Activated CD8-positive, alpha-beta memory T cell treated with anti-CD3 and anti-CD28 coated beads, Interleukin-2, amount 10 ng/mL, durations not matched to agents 7 days and 5 days (primary cell): ENCODE measurements around the gene ERBB4. TPM values are rescaled to one million over a fixed set of nuclear protein-coding genes. Genes with fewer than 3 reads are reported as not detected.

Source experiments
- ATAC-seq: fragments of 150-1000 bp; cut with Tn5 transposase; one replicate; pipeline ENCODE4 v1.10.0; 2021; ENCODE audit warnings: moderate library complexity
- CTCF ChIA-PET: fragments of 350-600 bp; sonication (Branson Sonifier 250); formaldehyde crosslinking; loops from one replicate; lab custom pipeline; 2021; ENCODE audit warnings: antibody characterized with exemption; lab: Charles Lee
- DNase-seq: peaks from one replicate; pipeline ENCODE4 v3.0.0-alpha.2; 2020
- H3K27ac Mint-ChIP-seq: one replicate; pipeline ENCODE4 v1.8.0; 2021; ENCODE audit warnings: mild to moderate bottlenecking, mixed read lengths
- H3K27me3 Mint-ChIP-seq: one replicate; pipeline ENCODE4 v1.8.0; 2021; ENCODE audit warnings: mixed read lengths
- H3K36me3 Mint-ChIP-seq: one replicate; pipeline ENCODE4 v1.8.0; 2021; ENCODE audit warnings: mild to moderate bottlenecking, mixed read lengths
- H3K4me1 Mint-ChIP-seq: one replicate; pipeline ENCODE4 v1.8.0; 2021; ENCODE audit warnings: mixed read lengths
- H3K4me3 Mint-ChIP-seq: one replicate; pipeline ENCODE4 v1.8.0; 2021; ENCODE audit warnings: mild to moderate bottlenecking, moderate library complexity, mixed read lengths
- H3K9me3 Mint-ChIP-seq: one replicate; pipeline ENCODE4 v1.8.0; 2022; ENCODE audit warnings: low read depth, mixed read lengths
- total RNA-seq, 2 experiments: library from RNA; stranded (reverse); gene quantifications; one replicate each; pipeline ENCODE4 v1.2.3, GENCODE V29; 2021

The ERBB4 gene
- total RNA-seq, 2 experiments from 2014 or later, result not detected

- DNase-seq (no peak), ATAC-seq (no peak)
- Mint-ChIP-seq H3K36me3 (no peaks in the 10 kb centered on the region), H3K9me3 (no peaks in the 10 kb centered on the region), H3K4me1 (no peaks in the 10 kb centered on the region), H3K4me3 (no peak overlapping the region), H3K27ac (no peak overlapping the region), H3K27me3 (no peaks in the 10 kb centered on the region)
- CTCF ChIA-PET, result no interaction called here
These were observed 179.1 kb downstream of the ERBB4 start for GRCh38 chr2:212359425-212360067.

- no peaks in the 10 kb centered on the region for H3K36me3 Mint-ChIP-seq
- H3K9me3 Mint-ChIP-seq, result no peaks in the 10 kb centered on the region
- CTCF ChIA-PET, result no interaction called here
- ATAC-seq (no peak), DNase-seq (no peak)
- H3K27me3 Mint-ChIP-seq, result no peaks in the 10 kb centered on the region
- H3K4me3 Mint-ChIP-seq, result no peak overlapping the region
- no peak overlapping the region for H3K27ac Mint-ChIP-seq
- H3K4me1 Mint-ChIP-seq, result no peaks in the 10 kb centered on the region
These were observed 181.0 kb downstream of the ERBB4 start for GRCh38 chr2:212357606-212358005.

- no peak for DNase-seq
- no peak overlapping the region for H3K27ac Mint-ChIP-seq
- H3K4me3 Mint-ChIP-seq, result no peak overlapping the region
- no peaks in the 10 kb centered on the region for H3K27me3 Mint-ChIP-seq
- H3K36me3 Mint-ChIP-seq, result no peaks in the 10 kb centered on the region
- no peaks in the 10 kb centered on the region for H3K4me1 Mint-ChIP-seq
- CTCF ChIA-PET, result no interaction called here
- H3K9me3 Mint-ChIP-seq, result no peaks in the 10 kb centered on the region
- no peak for ATAC-seq
These were observed 184.2 kb downstream of the ERBB4 start for GRCh38 chr2:212354382-212354781.

- no peaks in the 10 kb centered on the region for H3K4me1 Mint-ChIP-seq
- H3K27ac Mint-ChIP-seq, result no peak overlapping the region
These were observed 190.1 kb downstream of the ERBB4 start for GRCh38 chr2:212348501-212348900.

GRCh38 chr2:212346865-212347264, 191.7 kb downstream of the ERBB4 start:
- Mint-ChIP-seq H3K36me3 (no peaks in the 10 kb centered on the region), H3K4me3 (no peak overlapping the region), H3K4me1 (no peaks in the 10 kb centered on the region), H3K27me3 (no peaks in the 10 kb centered on the region), H3K27ac (no peak overlapping the region), H3K9me3 (peaks cover 4% of the 10 kb centered on the region)
- DNase-seq (no peak), ATAC-seq (no peak)
- CTCF ChIA-PET, result no interaction called here

More at GRCh38 chr2:212348501-212348900, 190.1 kb downstream of the ERBB4 start:
- ATAC-seq (no peak), DNase-seq (no peak)
- H3K9me3 Mint-ChIP-seq, result peaks cover 4% of the 10 kb centered on the region
- H3K27me3 Mint-ChIP-seq, result no peaks in the 10 kb centered on the region
- H3K36me3 Mint-ChIP-seq, result no peaks in the 10 kb centered on the region
- CTCF ChIA-PET, result no interaction called here
- H3K4me3 Mint-ChIP-seq, result no peak overlapping the region

GRCh38 chr2:212345966-212346365, 192.6 kb downstream of the ERBB4 start:
- Mint-ChIP-seq H3K4me3 (no peak overlapping the region), H3K36me3 (no peaks in the 10 kb centered on the region), H3K4me1 (no peaks in the 10 kb centered on the region), H3K9me3 (peaks cover 4% of the 10 kb centered on the region), H3K27me3 (no peaks in the 10 kb centered on the region), H3K27ac (no peak overlapping the region)
- CTCF ChIA-PET, result interaction anchor here (1.0 to 1.5 kb wide), 2 partner anchors 9 to 139 kb away, joined by 3 to 5 read pairs; no protein-coding TSS in a partner anchor
- DNase-seq (no peak), ATAC-seq (no peak)

GRCh38 chr2:212344131-212344530, 194.5 kb downstream of the ERBB4 start:
- H3K36me3 Mint-ChIP-seq, result no peaks in the 10 kb centered on the region
- peaks cover 4% of the 10 kb centered on the region for H3K9me3 Mint-ChIP-seq
- CTCF ChIA-PET, result no interaction called here
- no peak overlapping the region for H3K4me3 Mint-ChIP-seq
- no peaks in the 10 kb centered on the region for H3K4me1 Mint-ChIP-seq
- ATAC-seq, result no peak
- no peak overlapping the region for H3K27ac Mint-ChIP-seq
- H3K27me3 Mint-ChIP-seq, result no peaks in the 10 kb centered on the region
- no peak for DNase-seq

- H3K9me3 Mint-ChIP-seq, result peaks cover 4% of the 10 kb centered on the region
- H3K4me1 Mint-ChIP-seq, result no peaks in the 10 kb centered on the region
- ATAC-seq (no peak), DNase-seq (no peak)
- H3K4me3 Mint-ChIP-seq, result no peak overlapping the region
- CTCF ChIA-PET, result no interaction called here
- H3K27ac Mint-ChIP-seq, result no peak overlapping the region
- no peaks in the 10 kb centered on the region for H3K36me3 Mint-ChIP-seq
- H3K27me3 Mint-ChIP-seq, result no peaks in the 10 kb centered on the region
These were observed 195.4 kb downstream of the ERBB4 start for GRCh38 chr2:212343167-212343566.

- H3K4me3 Mint-ChIP-seq, result no peak overlapping the region
- no peaks in the 10 kb centered on the region for H3K27me3 Mint-ChIP-seq
These were observed 200.9 kb downstream of the ERBB4 start for GRCh38 chr2:212337486-212338343.

GRCh38 chr2:212337036-212337435, 201.6 kb downstream of the ERBB4 start:
- H3K9me3 Mint-ChIP-seq, result no peaks in the 10 kb centered on the region
- H3K27me3 Mint-ChIP-seq, result no peaks in the 10 kb centered on the region
- no peak overlapping the region for H3K4me3 Mint-ChIP-seq
- ATAC-seq (no peak), DNase-seq (no peak)
- H3K36me3 Mint-ChIP-seq, result no peaks in the 10 kb centered on the region
- no peak overlapping the region for H3K27ac Mint-ChIP-seq
- CTCF ChIA-PET, result interaction anchor here (1.6 kb wide), 1 partner anchor 8 kb away, joined by 3 read pairs; no protein-coding TSS in a partner anchor
- no peaks in the 10 kb centered on the region for H3K4me1 Mint-ChIP-seq

More at GRCh38 chr2:212337486-212338343, 200.9 kb downstream of the ERBB4 start:
- no peak overlapping the region for H3K27ac Mint-ChIP-seq
- CTCF ChIA-PET, result interaction anchor here (1.6 kb wide), 1 partner anchor 8 kb away, joined by 3 read pairs; no protein-coding TSS in a partner anchor
- H3K36me3 Mint-ChIP-seq, result no peaks in the 10 kb centered on the region
- DNase-seq (no peak), ATAC-seq (no peak)
- no peaks in the 10 kb centered on the region for H3K9me3 Mint-ChIP-seq
- no peaks in the 10 kb centered on the region for H3K4me1 Mint-ChIP-seq

- Mint-ChIP-seq H3K27me3 (no peaks in the 10 kb centered on the region), H3K9me3 (peaks cover 2% of the 10 kb centered on the region), H3K4me1 (no peaks in the 10 kb centered on the region), H3K27ac (no peak overlapping the region), H3K4me3 (no peak overlapping the region), H3K36me3 (no peaks in the 10 kb centered on the region)
- no peak for DNase-seq
- CTCF ChIA-PET, result no interaction called here
- ATAC-seq, result no peak
These were observed 208.3 kb downstream of the ERBB4 start for GRCh38 chr2:212330263-212330662.

GRCh38 chr2:212328712-212329496, 209.7 kb downstream of the ERBB4 start:
- H3K36me3 Mint-ChIP-seq, result no peaks in the 10 kb centered on the region
- DNase-seq, result no peak
- CTCF ChIA-PET, result no interaction called here
- H3K9me3 Mint-ChIP-seq, result peaks cover 2% of the 10 kb centered on the region
- H3K27me3 Mint-ChIP-seq, result no peaks in the 10 kb centered on the region
- no peak overlapping the region for H3K27ac Mint-ChIP-seq
- ATAC-seq, result no peak
- no peaks in the 10 kb centered on the region for H3K4me1 Mint-ChIP-seq
- H3K4me3 Mint-ChIP-seq, result no peak overlapping the region

- Mint-ChIP-seq H3K27me3 (no peaks in the 10 kb centered on the region), H3K4me3 (no peak overlapping the region), H3K4me1 (no peaks in the 10 kb centered on the region), H3K9me3 (peaks cover 2% of the 10 kb centered on the region), H3K27ac (no peak overlapping the region), H3K36me3 (no peaks in the 10 kb centered on the region)
- CTCF ChIA-PET, result no interaction called here
- DNase-seq (no peak), ATAC-seq (no peak)
These were observed 210.5 kb downstream of the ERBB4 start for GRCh38 chr2:212328136-212328535.
